G401 (cell line): ENCODE measurements around the gene PADI3. TPM values are rescaled to one million over a fixed set of nuclear protein-coding genes. Genes with fewer than 3 reads are reported as not detected.
"Not testable (repeated sequence)": the region's sequence is repeated elsewhere in the genome, so short reads cannot be mapped to it uniquely, and the experiment has no call there.

ENCODE experiments used
- DNase-seq: peaks from one replicate; pipeline ENCODE4 v3.0.0-alpha.2; 2015; ENCODE audit warnings: low spot score
- in situ Hi-C: cut with HindIII; loops from 2 replicates; pipeline ENCODE4 v1.10.0; 2016; ENCODE audit warnings: low sequenced_read_pairs, mixed read lengths
- total RNA-seq: library from RNA; depleted of rRNA; stranded (reverse); fragments of >200 nt; shearing (Covaris generic); gene quantifications from 2 replicates; pipeline ENCODE4 v1.2.3, GENCODE V29; 2014

The PADI3 gene
- total RNA-seq, 1 experiment from 2014 or later, result 0.41 TPM

- in situ Hi-C loops, result no loop called here
- no peak for DNase-seq
These were observed 13.6 kb upstream of the PADI3 start for GRCh38 chr1:17235135-17235885.

GRCh38 chr1:17236779-17237560 is 11.9 kb upstream of the PADI3 start:
- DNase-seq, result peak; percentile 83
- in situ Hi-C loops, result no loop called here

- in situ Hi-C loops, result no loop called here
- DNase-seq, result no peak
These were observed 11.4 kb upstream of the PADI3 start for GRCh38 chr1:17237561-17237903.

- in situ Hi-C loops, result no loop called here
- peak; percentile 73 for DNase-seq
These were observed 9.5 kb upstream of the PADI3 start for GRCh38 chr1:17239420-17239819.

- DNase-seq, in situ Hi-C loops: not testable (repeated sequence)
These were observed 7.7 kb upstream of the PADI3 start for GRCh38 chr1:17241011-17241779.

DNA sequence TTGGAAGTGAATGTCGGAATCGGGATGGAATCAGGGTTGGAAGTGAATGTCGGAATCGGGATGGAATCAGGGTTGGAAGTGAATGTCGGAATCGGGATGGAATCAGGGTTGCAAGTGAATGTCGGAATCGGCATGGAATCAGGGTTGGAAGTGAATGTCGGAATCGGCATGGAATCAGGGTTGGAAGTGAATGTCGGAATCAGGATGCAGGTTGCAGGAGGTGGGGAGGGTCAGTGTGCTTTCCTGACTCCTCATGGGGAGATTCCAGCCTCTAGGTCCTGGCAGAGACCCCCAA is 7.2 kb upstream of the PADI3 start:
- in situ Hi-C loops, result not testable (repeated sequence)

GRCh38 chr1:17243274-17243673 is 5.6 kb upstream of the PADI3 start:
- in situ Hi-C loops, result no loop called here
- no peak for DNase-seq

More for the DNA sequence above, 7.2 kb upstream of the PADI3 start:
- DNase-seq, result not testable (repeated sequence)

DNA sequence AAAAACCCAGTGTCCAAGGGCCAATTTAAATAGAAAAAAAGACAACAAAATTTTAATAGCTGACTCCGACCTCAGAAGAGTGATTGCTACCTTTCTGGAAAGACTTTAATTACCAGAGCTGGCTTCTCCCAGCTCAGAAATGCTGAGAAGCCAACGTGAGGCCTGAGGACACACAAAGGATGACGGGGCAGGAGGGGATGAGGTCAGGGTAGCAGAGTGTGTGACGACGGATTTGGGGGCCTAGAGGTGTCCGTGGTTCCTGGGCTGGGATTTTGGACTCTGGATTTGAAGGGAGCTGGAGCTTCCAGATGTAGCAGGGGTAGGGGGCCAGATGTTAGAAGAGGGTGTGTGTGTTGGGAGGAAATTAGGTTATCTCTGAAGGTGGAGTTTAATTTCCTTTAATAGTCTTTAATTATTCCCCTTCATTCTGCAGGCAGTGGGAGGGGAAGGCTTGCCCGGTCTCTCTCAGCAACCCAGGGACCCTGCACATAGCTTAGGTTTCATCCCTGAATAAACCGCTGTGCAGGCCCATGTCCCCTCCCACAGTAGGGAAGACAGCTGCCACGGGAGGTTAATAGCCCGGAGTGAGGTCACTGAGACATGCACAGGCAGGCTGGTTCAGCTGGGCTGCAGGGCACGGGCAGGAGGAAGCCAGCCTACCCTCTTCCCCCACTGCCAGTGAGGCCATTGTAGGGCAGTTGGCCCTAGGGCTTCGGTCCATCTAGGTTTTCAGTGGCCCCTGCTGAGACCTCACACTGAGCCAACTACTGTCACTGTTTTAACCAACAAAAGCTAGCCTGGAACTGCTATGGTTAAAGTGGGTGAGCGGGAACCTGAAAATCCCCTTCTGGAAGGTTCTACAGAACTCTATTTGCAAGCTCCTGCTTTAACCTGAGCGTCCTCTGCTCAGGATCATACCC is 3.8 kb upstream of the PADI3 start:
- in situ Hi-C loops, result no loop called here
- no peak for DNase-seq

- in situ Hi-C loops, result no loop called here
- DNase-seq, result no peak
These were observed 3.0 kb upstream of the PADI3 start for GRCh38 chr1:17245816-17246325.

- no peak for DNase-seq
- in situ Hi-C loops, result no loop called here
These were observed 1.9 kb upstream of the PADI3 start for GRCh38 chr1:17246971-17247370.

GRCh38 chr1:17250601-17251000 is 1.7 kb downstream of the PADI3 start:
- DNase-seq, result no peak
- in situ Hi-C loops, result no loop called here

GRCh38 chr1:17251246-17251645 is 2.3 kb downstream of the PADI3 start:
- DNase-seq, result no peak
- in situ Hi-C loops, result no loop called here

DNA sequence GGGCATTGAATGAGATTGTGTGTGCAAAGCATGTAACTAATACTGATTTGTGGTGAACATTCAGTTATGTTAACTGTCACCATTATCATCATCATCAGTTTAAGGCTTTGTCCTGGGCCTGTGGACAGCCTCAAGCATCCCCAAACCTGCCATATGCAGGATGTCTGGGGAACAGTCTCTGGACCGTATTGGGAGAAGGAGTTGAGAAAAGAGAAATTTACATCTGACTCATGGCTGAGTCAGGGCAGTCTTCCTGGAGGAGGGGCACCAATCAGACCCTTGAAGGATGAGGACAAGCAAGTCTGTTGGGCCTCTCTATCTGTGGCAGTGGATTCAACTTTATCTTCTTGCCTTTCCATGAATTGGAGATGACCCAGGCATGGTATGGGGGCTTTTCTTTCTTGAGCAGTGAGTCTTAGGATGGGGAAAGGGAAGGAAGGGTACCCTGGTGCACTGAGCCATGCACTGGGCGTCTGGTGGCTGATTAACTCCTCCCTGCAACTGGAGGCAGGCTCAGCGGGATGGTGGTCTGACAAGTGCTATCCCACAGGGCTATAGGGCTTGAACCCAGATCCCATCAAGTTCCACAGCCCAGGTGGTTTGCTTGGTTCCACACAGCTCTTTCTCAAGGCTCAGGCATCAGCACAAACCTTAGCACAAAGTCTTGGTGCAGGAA is 2.9 kb downstream of the PADI3 start:
- no peak for DNase-seq
- in situ Hi-C loops, result no loop called here

DNA sequence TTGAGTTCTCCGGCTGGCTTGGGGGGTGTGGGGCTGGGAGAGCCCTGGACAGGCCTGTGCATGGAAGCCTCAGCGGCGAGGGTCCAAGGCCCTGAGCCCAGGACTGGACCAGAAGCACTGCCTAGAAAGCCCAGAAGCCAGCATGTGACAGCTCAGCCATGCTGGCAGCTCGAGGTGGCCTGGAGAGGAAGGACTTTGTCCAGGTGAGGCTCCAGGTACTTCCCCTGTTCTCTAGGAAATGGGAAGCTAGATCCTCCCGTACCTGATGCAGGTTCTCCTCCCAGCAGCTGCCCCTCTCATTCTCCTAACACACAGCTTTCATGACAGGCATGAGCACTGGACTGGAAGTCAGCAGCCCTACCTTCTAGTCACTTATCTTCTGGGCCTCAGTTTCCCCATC is 6.4 kb downstream of the PADI3 start:
- no peak for DNase-seq
- in situ Hi-C loops, result no loop called here

- in situ Hi-C loops, result no loop called here
- no peak for DNase-seq
These were observed 9.3 kb downstream of the PADI3 start for GRCh38 chr1:17258116-17258757.

- no peak for DNase-seq
- in situ Hi-C loops, result no loop called here
These were observed 9.8 kb downstream of the PADI3 start for GRCh38 chr1:17258758-17259130.

DNA sequence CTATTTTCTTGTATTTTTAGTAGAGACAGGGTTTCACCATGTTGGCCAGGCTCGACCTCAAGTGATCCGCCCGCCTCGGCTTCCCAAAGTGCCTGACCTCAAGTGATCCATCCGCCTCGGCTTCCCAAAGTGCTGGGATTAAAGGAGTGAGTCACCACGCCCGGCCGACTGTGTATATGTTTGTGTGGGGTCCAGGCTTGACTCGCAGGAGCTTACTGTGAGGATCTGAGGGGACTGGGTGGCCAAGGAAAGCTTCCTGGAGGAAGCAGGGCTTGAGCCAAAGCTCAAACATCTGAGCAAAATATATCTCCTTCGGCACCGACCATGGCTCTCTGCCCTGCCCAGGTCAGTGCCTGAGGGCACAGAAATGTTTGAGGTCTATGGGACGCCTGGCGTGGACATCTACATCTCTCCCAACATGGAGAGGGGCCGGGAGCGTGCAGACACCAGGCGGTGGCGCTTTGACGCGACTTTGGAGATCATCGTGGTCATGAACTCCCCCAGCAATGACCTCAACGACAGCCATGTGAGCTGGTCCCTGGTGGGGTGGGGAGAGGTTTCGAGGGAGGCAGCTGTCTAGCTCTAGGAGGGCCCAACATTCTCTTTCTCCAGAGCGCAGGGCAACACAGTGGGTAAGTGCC is 10.5 kb downstream of the PADI3 start:
- no peak for DNase-seq
- in situ Hi-C loops, result no loop called here

- in situ Hi-C loops, result no loop called here
- no peak for DNase-seq
These were observed 11.4 kb downstream of the PADI3 start for GRCh38 chr1:17260264-17260663.
